ENCODE measurements around the gene PRX. TPM values are rescaled to one million over a fixed set of nuclear protein-coding genes. Genes with fewer than 3 reads are reported as not detected.

The PRX gene
- total and polyA plus RNA-seq, 2 donors from 2014 or later, result 4.5 to 12.6 TPM

- TF ChIP-seq, protein P1, sequence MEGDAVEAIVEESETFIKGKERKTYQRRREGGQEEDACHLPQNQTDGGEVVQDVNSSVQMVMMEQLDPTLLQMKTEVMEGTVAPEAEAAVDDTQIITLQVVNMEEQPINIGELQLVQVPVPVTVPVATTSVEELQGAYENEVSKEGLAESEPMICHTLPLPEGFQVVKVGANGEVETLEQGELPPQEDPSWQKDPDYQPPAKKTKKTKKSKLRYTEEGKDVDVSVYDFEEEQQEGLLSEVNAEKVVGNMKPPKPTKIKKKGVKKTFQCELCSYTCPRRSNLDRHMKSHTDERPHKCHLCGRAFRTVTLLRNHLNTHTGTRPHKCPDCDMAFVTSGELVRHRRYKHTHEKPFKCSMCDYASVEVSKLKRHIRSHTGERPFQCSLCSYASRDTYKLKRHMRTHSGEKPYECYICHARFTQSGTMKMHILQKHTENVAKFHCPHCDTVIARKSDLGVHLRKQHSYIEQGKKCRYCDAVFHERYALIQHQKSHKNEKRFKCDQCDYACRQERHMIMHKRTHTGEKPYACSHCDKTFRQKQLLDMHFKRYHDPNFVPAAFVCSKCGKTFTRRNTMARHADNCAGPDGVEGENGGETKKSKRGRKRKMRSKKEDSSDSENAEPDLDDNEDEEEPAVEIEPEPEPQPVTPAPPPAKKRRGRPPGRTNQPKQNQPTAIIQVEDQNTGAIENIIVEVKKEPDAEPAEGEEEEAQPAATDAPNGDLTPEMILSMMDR (IDR thresholded peaks at IDR 0.05; ENCODE audit: borderline replicate concordance, extremely low read depth, insufficient read depth), result no peak
- H3K4me3 ChIP-seq (ENCODE audit: low read length in 3 of 3), result no peak overlapping the region
- no peaks in the 10 kb centered on the region for H3K9me3 ChIP-seq (ENCODE audit: control insufficient read depth in 2 of 3, insufficient read depth in 1 of 3, low read length in 3 of 3)
- H3K36me3 ChIP-seq (ENCODE audit: control insufficient read depth in 2 of 3, insufficient read depth in 3 of 3, low read length in 3 of 3), result peaks cover 2 to 8% (median 3%) of the 10 kb centered on the region in 3 donors
- no peak overlapping the region for H3K27ac ChIP-seq (ENCODE audit: low read depth in 2 of 2, low read length in 2 of 2)
- no peak for DNase-seq
- no peaks in the 10 kb centered on the region for H3K4me1 ChIP-seq (ENCODE audit: control insufficient read depth in 2 of 3, insufficient read depth in 2 of 3, low read depth in 1 of 3, low read length in 3 of 3)
- no peak for FAIRE-seq
- no peaks in the 10 kb centered on the region for H3K27me3 ChIP-seq (ENCODE audit: control insufficient read depth, insufficient read depth, low read length)
- H3K9ac ChIP-seq (ENCODE audit: low read length in 3 of 3), result no peak overlapping the region
- intact Hi-C loops (cut with DNase I), result no loop called here
These were observed 32.8 kb downstream of the PRX start for GRCh38 chr19:40380199-40381037.

DNA sequence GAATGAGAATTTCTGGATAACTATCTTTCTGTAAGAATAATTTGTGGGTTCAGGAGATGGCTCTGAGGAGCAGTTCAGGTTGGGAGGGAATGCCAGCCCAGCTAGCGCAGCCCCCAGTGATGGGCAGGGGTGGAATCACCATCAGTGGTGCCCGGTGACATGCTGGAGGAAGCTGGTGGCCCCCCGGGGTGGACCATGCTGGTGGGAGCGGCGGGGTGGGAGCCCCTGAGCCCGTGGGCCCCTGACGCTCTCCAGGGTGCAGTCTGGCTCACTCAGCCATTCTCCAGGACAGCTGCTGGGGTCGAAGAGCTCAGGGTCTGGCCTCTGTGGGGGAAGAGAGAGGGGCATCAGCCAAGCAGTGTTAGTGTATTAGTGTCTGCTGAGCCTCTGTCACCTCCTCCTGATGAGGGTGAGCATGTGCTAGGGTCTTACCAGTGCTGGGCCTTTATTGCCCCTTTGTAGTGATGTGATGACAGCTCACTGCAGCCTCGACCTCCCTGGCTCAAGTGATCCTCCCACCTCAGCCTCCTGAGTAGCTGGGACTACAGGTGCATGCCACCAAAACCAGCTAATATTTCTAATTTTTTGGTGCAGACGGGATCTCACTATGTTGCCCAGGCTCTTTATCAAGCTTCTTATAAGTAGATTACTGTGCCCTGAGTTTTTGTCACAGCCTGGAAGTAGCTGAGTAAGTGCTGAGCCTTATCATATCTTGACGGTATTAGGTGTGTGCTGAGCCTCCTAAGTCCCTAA lies 33.6 kb downstream of the PRX start:
- no peak overlapping the region for H3K9ac ChIP-seq (ENCODE audit: low read length in 3 of 3)
- H3K36me3 ChIP-seq (ENCODE audit: control insufficient read depth in 2 of 3, insufficient read depth in 3 of 3, low read length in 3 of 3), result peaks cover 2 to 8% (median 3%) of the 10 kb centered on the region in 3 donors
- intact Hi-C loops (cut with DNase I), result no loop called here
- H3K4me1 ChIP-seq (ENCODE audit: control insufficient read depth in 2 of 3, insufficient read depth in 2 of 3, low read depth in 1 of 3, low read length in 3 of 3), result no peaks in the 10 kb centered on the region
- no peak overlapping the region for H3K4me3 ChIP-seq (ENCODE audit: low read length in 3 of 3)
- TF ChIP-seq, protein P1 (IDR thresholded peaks at IDR 0.05; ENCODE audit: borderline replicate concordance, extremely low read depth, insufficient read depth), result no peak
- H3K27ac ChIP-seq (ENCODE audit: low read depth in 2 of 2, low read length in 2 of 2), result no peak overlapping the region
- H3K27me3 ChIP-seq (ENCODE audit: control insufficient read depth, insufficient read depth, low read length), result no peaks in the 10 kb centered on the region
- FAIRE-seq (no peak), DNase-seq (no peak)
- H3K9me3 ChIP-seq (ENCODE audit: control insufficient read depth in 2 of 3, insufficient read depth in 1 of 3, low read length in 3 of 3), result no peaks in the 10 kb centered on the region

GRCh38 chr19:40378509-40378908 lies 34.7 kb downstream of the PRX start:
- Histone ChIP-seq H3K27ac (ENCODE audit: low read depth in 2 of 2, low read length in 2 of 2) (no peak overlapping the region), H3K9me3 (ENCODE audit: control insufficient read depth in 2 of 3, insufficient read depth in 1 of 3, low read length in 3 of 3) (no peaks in the 10 kb centered on the region), H3K4me3 (ENCODE audit: low read length in 3 of 3) (no peak overlapping the region), H3K27me3 (ENCODE audit: control insufficient read depth, insufficient read depth, low read length) (no peaks in the 10 kb centered on the region), H3K9ac (ENCODE audit: low read length in 3 of 3) (no peak overlapping the region), H3K36me3 (ENCODE audit: control insufficient read depth in 2 of 3, insufficient read depth in 3 of 3, low read length in 3 of 3) (peaks cover 5 to 15% (median 9%) of the 10 kb centered on the region in 3 donors), H3K4me1 (ENCODE audit: control insufficient read depth in 2 of 3, insufficient read depth in 2 of 3, low read depth in 1 of 3, low read length in 3 of 3) (no peaks in the 10 kb centered on the region)
- intact Hi-C loops (cut with DNase I), result no loop called here
- DNase-seq (no peak), FAIRE-seq (no peak)
- TF ChIP-seq, protein P1 (IDR thresholded peaks at IDR 0.05; ENCODE audit: borderline replicate concordance, extremely low read depth, insufficient read depth), result no peak
